SK-N-SH (cell line): ENCODE data around the gene SLC39A9.

Experiments used
- CTCF ChIP-seq: fragments of 200-600 bp; sonication (generic); IDR thresholded peaks from 2 replicates; pipeline ENCODE4 v1.6.1; 2017; ENCODE audit warnings: antibody characterized with exemption, mild to moderate bottlenecking, moderate library complexity
- EP300 ChIP-seq, 2 experiments: IDR thresholded peaks; 2 replicates each; pipeline versions ENCODE4 v1.4.0 to v1.6.1; 2012; ENCODE audit warnings: borderline replicate concordance in 1 of 2, low read depth in 1 of 2, low read length in 1 of 2
- GABPA ChIP-seq: IDR thresholded peaks from 2 replicates; pipeline ENCODE4 v1.4.0; 2012; ENCODE audit warnings: low read depth, mild to moderate bottlenecking
- IRF3 ChIP-seq: fragments of 150-350 bp; IDR thresholded peaks from 2 replicates; pipeline ENCODE4 v1.6.1; 2016; ENCODE audit warnings: mild to moderate bottlenecking, low read depth, low read length
- MXI1 ChIP-seq: IDR thresholded peaks from 2 replicates; pipeline ENCODE4 v1.6.1; 2012; ENCODE audit warnings: mild to moderate bottlenecking, low read depth, low read length, improper control_type of control experiment
- SMC3 ChIP-seq: IDR thresholded peaks from 2 replicates; pipeline ENCODE4 v1.6.1; 2012; ENCODE audit warnings: low read depth, low read length, improper control_type of control experiment
- USF2 ChIP-seq: fragments of 150-350 bp; IDR thresholded peaks from 2 replicates; pipeline ENCODE4 v1.6.1; 2017; ENCODE audit warnings: antibody characterized with exemption, low read length, low read depth, borderline replicate concordance

GRCh38 chr14:69487771-69488170, 89.3 kb downstream of the SLC39A9 start:
- no peak for TF ChIP-seq CTCF
- no peak for TF ChIP-seq EP300 (IDR thresholded peaks at IDR 0.05; ENCODE audit: borderline replicate concordance in 1 of 2, low read depth in 1 of 2, low read length in 1 of 2)
- no peak for TF ChIP-seq SMC3
- TF ChIP-seq GABPA: no peak
- no peak for TF ChIP-seq USF2
- no peak for TF ChIP-seq IRF3
- no peak for TF ChIP-seq MXI1
